Hematopoietic multipotent progenitor cell (in vitro differentiated cells): Measurements from ENCODE around the gene PPOX. TPM values are rescaled to one million over a fixed set of nuclear protein-coding genes. Genes with fewer than 3 reads are reported as not detected.

Experiments used
- DNase-seq, 3 donors: peaks; one replicate each; pipeline ENCODE4 v3.0.0-alpha.2; 2011 to 2015; ENCODE audit warnings: low read depth in 2 of 3, low spot score in 2 of 3
- total RNA-seq: library from RNA; depleted of rRNA; stranded (reverse); fragments of >200 nt; gene quantifications from one replicate; pipeline ENCODE4 v1.2.3, GENCODE V29; 2012

The PPOX gene
- total RNA-seq, 1 donor = 29.9 TPM

GRCh38 chr1:161145832-161146231, 20.4 kb upstream of the PPOX start:
- no peak for DNase-seq

- DNase-seq = no peak
Measured at GRCh38 chr1:161153176-161153575, 13.1 kb upstream of the PPOX start.

GRCh38 chr1:161153682-161154337, 12.4 kb upstream of the PPOX start, which contains the start of gene UFC1:
UFC1 (plus strand) TSS chr1:161153978; CDS start chr1:161153998, 20 bp downstream.
- peak; percentile 76 to 95 (median 91) for DNase-seq

GRCh38 chr1:161157867-161158266, 8.4 kb upstream of the PPOX start:
- DNase-seq = no peak

DNA sequence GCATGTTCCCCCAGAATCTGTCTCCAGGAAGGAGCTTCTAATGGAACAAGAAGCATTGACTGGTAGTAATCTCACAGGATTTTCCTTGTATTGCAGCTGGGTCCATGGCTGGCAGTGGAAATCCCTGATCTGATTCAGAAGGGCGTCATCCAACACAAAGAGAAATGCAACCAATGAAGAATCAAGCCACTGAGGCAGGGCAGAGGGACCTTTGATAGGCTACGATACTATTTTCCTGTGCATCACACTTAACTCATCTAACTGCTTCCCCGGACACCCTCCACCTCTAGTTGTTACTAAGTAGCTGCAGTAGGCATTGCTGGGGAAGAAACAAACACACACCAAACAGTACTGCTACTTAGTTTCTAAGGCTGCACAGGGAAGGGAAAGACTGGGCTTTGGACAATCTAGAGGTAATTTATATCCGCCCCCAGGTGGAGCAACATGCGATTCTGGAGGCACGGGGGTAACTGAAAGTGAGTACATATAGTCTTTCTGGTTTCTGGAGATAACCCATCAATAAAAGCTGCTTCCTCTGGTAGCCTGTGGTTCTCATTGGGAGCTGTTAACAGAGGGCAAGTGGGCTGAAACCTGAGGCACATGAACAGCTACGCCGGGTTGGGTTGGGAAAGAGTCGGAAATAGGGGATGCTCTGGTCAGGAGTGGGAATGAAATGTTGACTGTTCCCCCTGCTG, 7.8 kb upstream of the PPOX start:
- DNase-seq = peak in 2 of 3 donors; percentile 24 to 43

GRCh38 chr1:161159087-161159912, 6.9 kb upstream of the PPOX start, which contains the start of gene USP21:
USP21 (plus strand) TSS chr1:161159500; CDS start chr1:161160641, 1,141 bp downstream.
- DNase-seq = peak; percentile 76 to 94 (median 90)

- no peak for DNase-seq
Measured at GRCh38 chr1:161159913-161160243, 6.3 kb upstream of the PPOX start.

DNA sequence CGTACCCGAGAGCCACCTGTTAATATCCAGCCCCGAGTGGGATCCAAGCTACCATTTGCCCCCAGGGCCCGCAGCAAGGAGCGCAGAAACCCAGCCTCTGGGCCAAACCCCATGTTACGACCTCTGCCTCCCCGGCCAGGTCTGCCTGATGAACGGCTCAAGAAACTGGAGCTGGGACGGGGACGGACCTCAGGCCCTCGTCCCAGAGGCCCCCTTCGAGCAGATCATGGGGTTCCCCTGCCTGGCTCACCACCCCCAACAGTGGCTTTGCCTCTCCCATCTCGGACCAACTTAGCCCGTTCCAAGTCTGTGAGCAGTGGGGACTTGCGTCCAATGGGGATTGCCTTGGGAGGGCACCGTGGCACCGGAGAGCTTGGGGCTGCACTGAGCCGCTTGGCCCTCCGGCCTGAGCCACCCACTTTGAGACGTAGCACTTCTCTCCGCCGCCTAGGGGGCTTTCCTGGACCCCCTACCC, 5.5 kb upstream of the PPOX start:
- no peak for DNase-seq

DNA sequence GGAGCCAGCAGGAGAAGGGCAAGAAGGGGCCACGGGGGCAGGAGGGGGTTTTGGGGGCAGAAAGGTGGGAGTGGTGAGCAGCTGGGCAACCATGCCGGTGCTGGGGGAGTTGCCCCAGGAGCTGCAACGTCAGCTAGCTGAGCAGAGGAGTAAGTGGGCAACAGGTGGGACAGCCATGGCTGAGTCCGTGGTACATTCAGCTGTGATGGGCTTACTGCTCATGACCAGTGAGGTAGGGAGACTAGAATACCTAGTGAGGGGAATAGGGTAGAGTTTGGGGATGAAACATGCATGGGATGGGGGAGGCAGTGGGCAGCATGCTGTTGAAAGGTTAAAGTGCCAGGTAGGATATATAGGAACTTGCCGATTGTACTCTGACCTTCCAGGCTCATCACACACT, 4.6 kb upstream of the PPOX start:
- DNase-seq = no peak

GRCh38 chr1:161162052-161162451, 4.2 kb upstream of the PPOX start:
- no peak for DNase-seq

GRCh38 chr1:161162806-161163205, 3.4 kb upstream of the PPOX start:
- no peak for DNase-seq

DNA sequence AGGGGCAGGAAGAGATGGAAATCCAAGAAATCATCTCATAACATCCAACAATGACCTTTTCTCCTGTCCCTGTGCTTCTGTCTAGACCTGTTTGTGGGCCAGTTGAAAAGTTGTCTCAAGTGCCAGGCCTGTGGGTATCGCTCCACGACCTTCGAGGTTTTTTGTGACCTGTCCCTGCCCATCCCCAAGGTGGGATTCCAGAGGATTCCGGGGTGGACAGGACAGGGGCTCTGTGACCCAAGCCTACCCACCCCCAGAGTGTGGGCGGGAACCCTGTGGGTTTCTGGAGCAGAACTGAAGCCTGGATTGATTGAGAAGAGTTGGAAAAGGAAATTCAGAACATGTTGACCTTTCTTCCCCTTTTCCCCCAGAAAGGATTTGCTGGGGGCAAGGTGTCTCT, 2.4 kb upstream of the PPOX start:
- DNase-seq = no peak

GRCh38 chr1:161164901-161165610, 1.2 kb upstream of the PPOX start:
- DNase-seq = no peak

- peak in 1 of 3 donors; percentile 23 for DNase-seq
Measured at GRCh38 chr1:161166669-161167548, 683 bp downstream of the PPOX start.

DNA sequence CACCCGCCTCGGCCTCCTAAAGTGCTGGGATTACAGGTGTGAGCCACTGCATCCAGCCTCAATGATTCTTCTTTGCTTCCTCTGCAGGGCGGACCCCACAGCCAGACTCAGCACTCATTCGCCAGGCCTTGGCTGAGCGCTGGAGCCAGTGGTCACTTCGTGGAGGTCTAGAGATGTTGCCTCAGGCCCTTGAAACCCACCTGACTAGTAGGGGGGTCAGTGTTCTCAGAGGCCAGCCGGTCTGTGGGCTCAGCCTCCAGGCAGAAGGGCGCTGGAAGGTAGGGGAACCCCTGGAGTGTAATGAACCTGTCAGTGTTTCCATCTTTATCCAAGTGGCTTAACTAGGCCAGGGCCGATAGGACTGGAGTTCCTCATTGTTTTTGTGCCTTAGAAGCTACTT, 2.7 kb downstream of the PPOX start:
- no peak for DNase-seq

- no peak for DNase-seq
Measured at GRCh38 chr1:161171191-161171590, 5.0 kb downstream of the PPOX start.

- no peak for DNase-seq
Measured at GRCh38 chr1:161171696-161172095, 5.5 kb downstream of the PPOX start.

DNA sequence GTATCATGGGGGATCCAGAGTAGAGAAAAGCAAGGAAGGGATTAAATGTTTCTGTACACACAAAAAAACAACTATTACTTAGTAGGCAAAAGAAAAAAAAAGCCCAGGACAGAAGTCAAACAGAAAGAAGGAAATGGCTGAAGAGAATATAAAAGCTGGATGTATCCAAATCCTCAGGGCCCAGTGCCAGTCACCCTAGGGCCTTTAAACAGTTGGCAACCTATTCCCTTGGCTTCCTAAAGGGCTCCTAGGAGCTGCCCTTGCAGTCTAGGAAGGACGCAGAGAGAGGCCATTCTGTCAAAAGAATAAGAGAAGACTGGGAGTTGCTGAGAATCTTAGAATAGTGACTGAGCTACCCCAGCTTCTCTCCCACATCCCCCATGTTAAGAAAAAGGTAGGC, 6.1 kb downstream of the PPOX start:
- DNase-seq = no peak

DNA sequence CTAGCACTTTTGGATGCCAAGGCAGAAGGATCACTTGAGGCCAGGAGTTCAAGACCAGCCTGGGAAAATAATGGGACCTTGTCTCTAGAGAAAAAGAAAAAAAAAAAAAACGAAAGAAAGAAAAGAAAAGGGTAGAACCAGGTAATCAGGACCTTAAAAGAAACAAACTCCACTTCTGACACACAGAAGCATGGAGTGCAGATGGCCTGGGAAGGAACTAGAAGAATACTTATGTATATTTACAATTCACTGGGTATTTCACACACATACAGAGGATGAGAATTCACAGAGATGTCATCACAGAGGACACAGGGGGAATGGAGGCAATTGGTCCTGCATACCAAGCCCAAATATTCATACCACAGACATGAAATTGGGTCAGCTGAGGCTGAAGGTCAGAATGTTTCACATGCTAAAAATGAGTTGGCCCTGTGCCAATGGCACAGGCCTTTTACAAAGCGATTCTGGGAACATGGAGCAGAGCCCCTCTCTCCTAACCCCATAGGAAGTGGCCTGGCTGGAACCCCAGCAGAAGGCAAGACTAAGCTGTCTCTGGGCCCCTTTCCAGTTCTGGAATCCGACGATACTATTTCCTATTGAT, 6.7 kb downstream of the PPOX start:
- no peak for DNase-seq
